ENCODE results near the gene ZNF512B.
"Not testable (repeated sequence)": the region's sequence is repeated elsewhere in the genome, so short reads cannot be mapped to it uniquely, and the experiment has no call there.

Gene ZNF512B

GRCh38 chr20:63963784-63964301 is 5.9 kb downstream of the ZNF512B start:
- in situ Hi-C loops (cut with MboI; ENCODE audit: low sequenced_read_pairs), result no loop called here

GRCh38 chr20:63963348-63963741 is 6.4 kb downstream of the ZNF512B start:
- in situ Hi-C loops (cut with MboI; ENCODE audit: low sequenced_read_pairs), result no loop called here

GRCh38 chr20:63962426-63963347 is 7.0 kb downstream of the ZNF512B start:
- in situ Hi-C loops (cut with MboI; ENCODE audit: low sequenced_read_pairs), result no loop called here

GRCh38 chr20:63961664-63962425 is 7.9 kb downstream of the ZNF512B start:
- in situ Hi-C loops (cut with MboI; ENCODE audit: low sequenced_read_pairs), result no loop called here

GRCh38 chr20:63960654-63961621 is 8.8 kb downstream of the ZNF512B start:
- in situ Hi-C loops (cut with MboI; ENCODE audit: low sequenced_read_pairs), result not testable (repeated sequence)

GRCh38 chr20:63959699-63960075 is 10.0 kb downstream of the ZNF512B start:
- in situ Hi-C loops (cut with MboI; ENCODE audit: low sequenced_read_pairs), result no loop called here

- in situ Hi-C loops (cut with MboI; ENCODE audit: low sequenced_read_pairs), result no loop called here
Observed at GRCh38 chr20:63958964-63959698, 10.6 kb downstream of the ZNF512B start.

- in situ Hi-C loops (cut with MboI; ENCODE audit: low sequenced_read_pairs), result no loop called here
Observed at GRCh38 chr20:63958471-63958870, 11.3 kb downstream of the ZNF512B start.

- in situ Hi-C loops (cut with MboI; ENCODE audit: low sequenced_read_pairs), result no loop called here
Observed at GRCh38 chr20:63957690-63958441, 11.9 kb downstream of the ZNF512B start.

GRCh38 chr20:63957004-63957689 is 12.6 kb downstream of the ZNF512B start:
- in situ Hi-C loops (cut with MboI; ENCODE audit: low sequenced_read_pairs), result no loop called here

- in situ Hi-C loops (cut with MboI; ENCODE audit: low sequenced_read_pairs), result no loop called here
Observed at GRCh38 chr20:63956664-63957003, 13.1 kb downstream of the ZNF512B start.

GRCh38 chr20:63955827-63956663 is 13.7 kb downstream of the ZNF512B start, which contains the start of gene UCKL1:
Gene UCKL1 (minus strand): TSS chr20:63956416. CDS start chr20:63956372, 44 bp downstream.
- in situ Hi-C loops (cut with MboI; ENCODE audit: low sequenced_read_pairs), result no loop called here

- in situ Hi-C loops (cut with MboI; ENCODE audit: low sequenced_read_pairs), result no loop called here
Observed at GRCh38 chr20:63955281-63955826, 14.4 kb downstream of the ZNF512B start.

GRCh38 chr20:63953764-63954429 is 15.8 kb downstream of the ZNF512B start:
- in situ Hi-C loops (cut with MboI; ENCODE audit: low sequenced_read_pairs), result no loop called here

- in situ Hi-C loops (cut with MboI; ENCODE audit: low sequenced_read_pairs), result no loop called here
Observed at GRCh38 chr20:63952769-63953168, 17.0 kb downstream of the ZNF512B start.

GRCh38 chr20:63952210-63952535 is 17.6 kb downstream of the ZNF512B start:
- in situ Hi-C loops (cut with MboI; ENCODE audit: low sequenced_read_pairs), result no loop called here
